DND-41 (cell line): ENCODE measurements around the gene GRM4.

Experiments
- EZH2 ChIP-seq: IDR thresholded peaks from 3 replicates; pipeline ENCODE4 v1.6.1; 2012; ENCODE audit warnings: borderline replicate concordance, low read depth, mild to moderate bottlenecking, moderate library complexity, low read length, inconsistent platforms; ENCODE audit not compliant: severe bottlenecking
- TF ChIP-seq, protein P1 (sequence below): IDR thresholded peaks from 2 replicates; pipeline ENCODE4 v1.5.1; 2012; ENCODE audit warnings: borderline replicate concordance, low read length, moderate library complexity, mild to moderate bottlenecking; ENCODE audit not compliant: poor library complexity, severe bottlenecking; ENCODE audit errors: extremely low read depth

DNA sequence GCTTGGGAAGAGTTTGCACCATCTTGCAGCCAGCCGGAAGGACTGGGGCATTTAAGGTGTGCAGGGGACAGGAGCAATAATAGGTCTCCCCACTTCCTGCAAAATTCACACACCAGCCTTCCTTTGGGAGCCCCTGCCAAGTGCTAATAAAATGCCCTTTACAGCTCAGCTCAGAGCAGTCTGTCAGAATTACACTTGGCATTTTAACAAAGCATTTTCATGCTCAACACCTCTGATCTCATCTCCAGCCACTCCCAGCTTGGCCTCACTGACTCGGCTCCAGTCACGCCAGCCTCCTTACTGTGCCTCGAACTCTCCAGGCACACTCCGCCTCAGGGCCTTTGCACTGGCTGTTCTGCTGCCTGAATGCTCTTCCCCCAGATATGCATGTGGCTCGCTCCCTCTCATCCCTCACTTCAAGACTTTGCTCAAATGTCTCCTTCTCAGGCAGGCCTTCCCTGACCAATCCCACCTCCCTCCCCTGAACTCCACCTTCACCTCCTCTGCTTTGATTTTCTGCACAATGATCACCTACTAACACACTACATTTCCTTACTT is 43.7 kb downstream of the GRM4 start:
- TF ChIP-seq, protein P1, sequence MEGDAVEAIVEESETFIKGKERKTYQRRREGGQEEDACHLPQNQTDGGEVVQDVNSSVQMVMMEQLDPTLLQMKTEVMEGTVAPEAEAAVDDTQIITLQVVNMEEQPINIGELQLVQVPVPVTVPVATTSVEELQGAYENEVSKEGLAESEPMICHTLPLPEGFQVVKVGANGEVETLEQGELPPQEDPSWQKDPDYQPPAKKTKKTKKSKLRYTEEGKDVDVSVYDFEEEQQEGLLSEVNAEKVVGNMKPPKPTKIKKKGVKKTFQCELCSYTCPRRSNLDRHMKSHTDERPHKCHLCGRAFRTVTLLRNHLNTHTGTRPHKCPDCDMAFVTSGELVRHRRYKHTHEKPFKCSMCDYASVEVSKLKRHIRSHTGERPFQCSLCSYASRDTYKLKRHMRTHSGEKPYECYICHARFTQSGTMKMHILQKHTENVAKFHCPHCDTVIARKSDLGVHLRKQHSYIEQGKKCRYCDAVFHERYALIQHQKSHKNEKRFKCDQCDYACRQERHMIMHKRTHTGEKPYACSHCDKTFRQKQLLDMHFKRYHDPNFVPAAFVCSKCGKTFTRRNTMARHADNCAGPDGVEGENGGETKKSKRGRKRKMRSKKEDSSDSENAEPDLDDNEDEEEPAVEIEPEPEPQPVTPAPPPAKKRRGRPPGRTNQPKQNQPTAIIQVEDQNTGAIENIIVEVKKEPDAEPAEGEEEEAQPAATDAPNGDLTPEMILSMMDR, result no peak
- no peak for TF ChIP-seq EZH2
